GM18517 (cell line): ENCODE data around the gene ENPP7.

Experiments
- ATAC-seq: cut with Tn5 transposase; IDR thresholded peaks from one replicate; pipeline ENCODE4 v1.9.1; 2021; ENCODE audit warnings: mild to moderate bottlenecking, moderate library complexity; ENCODE audit not compliant: unreplicated experiment

Gene ENPP7

DNA sequence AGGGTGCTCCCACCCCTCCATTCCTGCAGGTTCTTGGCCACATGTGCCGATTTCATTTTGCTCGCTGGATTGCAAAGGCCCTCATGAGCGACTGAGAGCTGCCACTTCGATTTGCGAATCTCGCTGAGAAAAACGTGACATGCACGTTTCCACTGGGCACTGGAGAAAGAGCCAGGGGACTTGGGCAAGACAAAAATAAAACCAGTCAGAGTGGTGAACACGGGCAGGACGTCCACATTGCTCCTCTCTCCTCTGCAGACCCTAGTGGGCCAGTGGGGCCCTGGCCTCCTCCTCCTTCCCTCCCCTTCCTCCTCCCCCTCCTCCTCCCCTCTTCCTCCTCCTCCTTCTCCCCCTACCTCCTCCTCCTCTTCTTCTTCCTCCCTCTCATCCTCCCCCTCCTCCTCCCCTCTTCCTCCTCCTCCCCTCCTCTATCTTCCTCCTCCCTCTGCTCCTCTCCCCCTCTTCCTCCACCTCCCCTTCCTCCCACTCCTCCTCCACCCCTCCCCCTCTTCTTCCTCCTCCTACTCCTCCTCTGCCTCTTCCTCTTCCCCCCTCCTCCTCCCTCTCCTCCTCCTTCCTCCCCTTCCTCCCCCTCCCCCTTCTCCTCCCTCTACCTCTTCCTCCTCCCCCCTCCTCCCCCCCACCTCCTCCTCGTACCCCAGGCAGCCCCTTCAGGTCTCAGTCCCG lies 28.1 kb upstream of the ENPP7 start:
- no peak for ATAC-seq

DNA sequence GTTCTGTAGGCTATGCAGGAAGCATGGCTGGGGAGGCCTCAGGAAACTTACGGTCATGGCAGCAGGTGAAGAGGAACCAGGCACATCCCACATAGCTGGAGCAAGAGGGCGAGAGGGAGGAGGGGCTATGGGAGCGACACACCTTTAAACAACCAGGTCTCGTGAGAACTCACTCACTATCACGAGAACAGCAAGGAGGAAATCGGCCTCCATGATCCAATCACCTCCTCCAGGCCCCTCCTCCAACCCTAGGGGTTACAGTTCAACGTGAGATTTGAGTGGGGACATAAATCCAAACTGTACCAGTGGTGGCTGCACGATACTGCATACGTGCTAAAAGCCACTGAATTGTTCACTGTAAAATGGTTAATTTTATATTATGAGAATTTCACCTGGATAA lies 26.1 kb upstream of the ENPP7 start:
- ATAC-seq = no peak

DNA sequence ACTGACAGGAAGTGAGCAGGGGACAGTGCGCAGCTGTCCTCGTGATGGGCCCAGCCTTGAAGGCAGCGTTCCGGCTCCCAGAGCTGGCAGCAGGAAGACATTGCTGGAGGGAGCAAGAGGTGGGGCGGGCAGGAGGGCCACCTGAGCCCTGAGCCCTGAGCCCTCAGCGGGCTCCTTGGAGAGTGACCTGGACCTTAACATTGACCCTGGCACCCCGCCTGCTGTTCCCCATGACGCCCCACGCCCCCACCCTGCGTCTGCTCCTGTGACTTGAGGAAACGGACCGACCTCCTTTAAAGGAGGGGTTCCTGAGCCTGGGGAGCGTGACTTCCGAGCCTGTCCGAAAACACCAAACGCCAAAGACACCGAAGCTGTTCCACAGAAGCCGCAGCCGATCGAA lies 25.1 kb upstream of the ENPP7 start:
- ATAC-seq = no peak

DNA sequence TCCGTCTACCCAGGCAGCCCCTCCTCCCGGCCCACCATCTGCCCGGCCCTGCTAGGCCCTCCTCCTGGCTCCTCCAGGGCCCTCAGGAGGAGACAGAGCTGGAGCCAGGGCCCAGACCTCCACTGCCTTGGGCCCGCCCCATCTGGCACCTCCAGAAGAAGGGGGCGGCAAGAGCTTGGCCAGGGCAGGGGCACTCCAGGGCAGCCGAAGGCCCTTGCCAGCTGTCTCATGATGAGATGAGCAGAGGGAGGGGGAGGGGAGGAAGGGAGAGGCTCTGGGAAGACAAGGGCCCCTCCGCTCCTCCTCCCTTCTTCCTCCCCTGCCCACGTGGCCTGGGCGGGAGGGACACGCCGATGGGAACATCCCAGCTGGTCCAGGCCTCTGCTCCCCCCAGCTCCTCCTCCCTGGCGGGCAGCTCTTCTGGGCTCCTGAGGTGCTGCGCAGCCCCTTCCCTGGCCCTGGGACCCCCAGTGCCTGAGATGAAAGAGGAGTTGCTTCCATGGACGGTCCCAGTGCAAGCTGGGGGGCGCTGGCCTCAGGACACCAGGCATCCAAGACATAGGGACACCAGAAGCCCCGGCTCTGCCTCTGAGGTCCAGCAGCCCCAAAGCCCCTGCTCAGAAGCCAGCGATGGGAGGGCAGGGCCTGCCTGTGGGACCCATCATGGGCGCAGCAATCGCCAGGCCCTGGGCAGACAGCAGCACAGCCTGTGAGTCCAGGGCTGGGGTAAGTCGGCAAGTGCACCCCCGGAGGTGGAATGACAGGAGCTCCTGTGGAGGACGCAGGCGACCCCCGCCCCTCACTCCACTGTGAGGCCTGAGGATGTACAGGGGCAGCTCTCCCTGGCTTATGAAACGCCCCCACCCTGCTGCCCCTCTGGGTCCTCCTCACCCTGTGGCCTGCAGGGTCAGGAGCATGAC lies 23.6 kb upstream of the ENPP7 start:
- no peak for ATAC-seq

DNA sequence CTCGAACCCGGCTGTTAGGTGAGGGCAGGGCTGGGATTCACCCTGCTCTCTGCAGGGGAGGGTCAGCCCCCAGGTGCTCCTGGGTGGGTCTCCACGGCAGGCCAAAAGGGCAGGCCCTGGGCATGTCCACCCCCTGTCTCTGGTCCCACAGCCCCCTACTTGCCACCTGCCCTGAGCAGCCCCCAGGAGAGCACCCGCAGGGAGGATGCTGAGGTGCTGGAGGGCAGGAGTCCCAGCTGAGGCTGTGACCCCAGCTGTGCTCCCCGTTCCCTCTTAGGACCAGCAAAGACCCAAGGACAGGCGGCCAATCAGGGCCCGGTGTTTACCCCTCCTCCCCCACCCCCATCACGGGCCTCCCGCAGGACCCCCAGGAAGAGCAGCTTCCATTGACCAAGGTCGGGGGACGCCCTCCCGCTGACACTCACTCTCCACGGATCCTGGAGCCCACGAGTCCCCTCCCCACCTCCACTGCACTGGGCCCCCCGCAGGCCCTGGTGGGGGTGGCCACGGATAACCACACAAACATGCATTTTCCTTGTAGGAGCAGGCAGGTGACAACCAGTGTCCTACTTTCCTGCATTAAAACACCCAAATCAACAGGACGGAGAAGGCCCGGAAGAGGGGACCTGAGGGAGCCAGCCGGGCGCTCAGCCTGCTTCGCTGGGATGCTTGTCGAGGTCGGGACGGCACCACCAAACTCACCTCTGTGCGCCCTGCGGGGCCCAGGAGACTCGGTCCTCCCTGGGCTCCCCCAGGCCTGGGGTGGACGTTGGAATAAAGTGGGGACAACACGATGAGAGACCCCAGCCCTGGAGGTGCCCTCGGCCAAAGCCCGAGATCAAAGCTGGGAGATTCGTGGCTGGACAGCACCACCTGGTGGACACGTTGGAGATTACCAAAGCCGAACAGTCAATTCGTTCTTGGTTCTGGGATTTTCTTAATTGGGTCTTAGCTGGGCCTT lies 22.5 kb upstream of the ENPP7 start:
- ATAC-seq = no peak

DNA sequence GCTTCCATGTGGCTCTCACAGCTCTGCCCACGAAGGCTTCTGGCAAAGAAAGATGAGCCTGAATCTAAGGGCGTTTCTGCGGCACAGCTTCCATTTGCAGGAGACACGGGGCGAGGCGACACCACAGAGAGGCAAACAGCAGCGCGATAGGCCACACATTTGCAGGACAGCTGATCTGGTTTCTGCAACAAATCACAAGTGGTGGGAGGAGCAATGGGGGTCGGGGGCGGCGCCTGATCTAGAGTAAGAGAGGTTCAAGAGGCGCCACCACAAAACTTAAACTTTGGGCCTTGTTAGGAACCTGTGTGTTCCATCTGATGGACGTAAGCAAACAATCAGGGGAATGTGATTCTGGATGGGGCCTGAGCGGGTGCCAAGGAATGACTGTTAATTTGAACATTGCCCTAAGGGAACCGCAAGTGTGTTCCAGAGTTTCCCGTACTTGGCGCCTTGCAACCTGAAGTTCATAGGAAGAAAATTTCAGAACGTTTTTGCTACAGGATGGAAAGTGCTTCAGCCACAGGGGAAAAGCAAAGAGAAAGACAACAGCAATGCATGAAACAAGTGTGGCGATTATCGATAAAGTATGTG lies 18.9 kb upstream of the ENPP7 start:
- ATAC-seq = no peak

DNA sequence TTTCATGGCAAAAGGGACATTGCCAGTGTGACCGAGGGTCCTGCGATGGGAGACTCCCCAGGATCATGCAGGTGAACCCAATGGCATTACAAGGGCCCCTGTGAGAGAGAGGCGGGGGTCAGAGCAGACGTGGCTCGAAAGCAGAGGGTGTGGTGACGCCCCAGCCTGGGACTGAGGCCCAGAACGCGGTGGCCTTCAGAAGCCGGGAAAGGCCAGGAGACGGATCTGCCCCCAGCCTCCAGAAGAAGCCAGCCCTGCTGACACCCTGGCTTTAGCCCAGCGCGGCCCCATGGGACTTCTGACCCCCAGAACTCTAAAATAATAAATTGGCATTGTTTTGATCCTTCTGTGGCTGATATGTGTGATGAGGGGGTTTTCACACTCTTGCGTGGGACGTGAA lies 17.4 kb upstream of the ENPP7 start:
- no peak for ATAC-seq

DNA sequence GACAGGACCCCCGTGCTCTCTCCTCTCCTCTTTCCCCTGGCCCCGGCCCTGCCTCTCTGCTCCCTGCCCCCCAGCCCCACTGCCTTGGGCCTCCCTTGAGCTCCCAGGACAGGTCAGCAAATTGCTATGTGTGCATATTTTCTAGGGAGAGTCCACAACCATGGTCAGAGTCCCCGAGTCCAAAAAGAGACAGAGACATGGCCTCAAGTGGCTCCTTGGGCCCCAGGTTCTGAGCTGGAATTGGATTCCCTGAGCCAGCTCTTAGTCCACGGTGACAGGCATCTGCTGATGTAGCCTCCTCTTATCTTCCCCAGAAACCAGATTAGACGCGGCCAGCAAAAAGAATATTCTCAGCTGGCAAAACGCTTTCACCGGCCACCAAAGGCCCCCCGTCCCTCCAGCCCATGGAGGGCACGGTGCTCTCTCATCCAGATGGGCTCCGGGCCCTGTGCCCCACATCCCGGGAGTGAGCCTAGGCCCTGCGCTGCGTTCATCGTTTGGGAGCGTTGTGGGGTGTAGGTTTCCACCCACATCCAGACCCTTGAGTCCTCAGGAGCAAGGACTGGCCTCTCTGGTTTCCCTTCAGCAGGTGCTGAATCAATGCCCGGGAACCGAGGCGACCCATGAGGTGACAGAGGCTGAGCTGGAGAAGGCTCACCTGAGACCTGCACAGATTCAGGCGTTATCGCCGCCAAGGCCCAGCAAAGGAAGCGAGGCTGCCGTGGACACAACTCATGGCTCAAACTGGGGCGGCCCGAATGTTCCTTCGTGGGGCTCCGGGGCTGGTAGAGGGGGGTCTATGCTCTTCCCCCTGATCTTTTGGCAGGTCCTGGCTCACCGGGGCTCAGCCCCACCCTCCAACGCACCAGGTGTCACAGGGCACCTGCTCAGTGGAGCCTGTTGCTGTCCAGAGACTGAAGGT lies 16.3 kb upstream of the ENPP7 start:
- ATAC-seq = no peak

DNA sequence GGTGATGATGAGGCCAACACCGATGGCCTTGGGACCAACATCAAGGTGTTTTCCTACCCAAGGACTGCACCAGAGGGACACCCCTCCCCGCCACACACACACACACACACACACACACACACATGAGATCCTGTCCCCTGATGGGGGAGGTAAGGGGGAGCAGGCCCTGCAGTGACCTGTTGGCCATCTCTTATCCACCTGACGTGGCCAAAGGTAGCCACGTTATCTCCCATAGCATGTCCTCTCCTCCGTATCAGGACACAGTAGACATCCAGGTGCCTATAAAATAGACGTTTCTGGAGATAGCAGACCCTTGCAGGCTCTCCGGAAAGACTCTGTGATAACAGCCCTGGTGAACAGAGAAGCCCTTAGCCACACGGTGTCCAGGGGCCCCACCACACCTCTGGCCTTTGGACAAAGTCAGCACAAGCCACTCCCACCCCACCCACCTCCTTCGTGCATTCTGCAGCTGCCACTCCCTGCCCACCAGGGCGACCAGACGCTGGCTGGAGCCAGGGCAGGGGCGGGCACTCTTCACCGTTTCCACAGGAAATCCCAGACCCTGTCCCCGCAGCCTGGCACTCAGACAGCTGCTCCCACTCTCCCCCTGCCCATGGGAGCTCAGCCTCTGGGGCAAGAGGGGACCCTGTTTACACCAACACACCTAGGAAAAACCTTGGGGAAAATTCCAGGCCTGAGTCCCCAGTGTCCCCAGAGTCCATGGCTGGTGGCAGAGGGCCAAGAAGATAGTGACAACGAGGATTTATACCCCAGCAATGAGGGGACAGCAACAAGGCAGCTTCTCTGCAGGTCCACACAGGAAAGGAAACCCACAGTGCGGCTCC lies 15.4 kb upstream of the ENPP7 start:
- ATAC-seq = no peak

DNA sequence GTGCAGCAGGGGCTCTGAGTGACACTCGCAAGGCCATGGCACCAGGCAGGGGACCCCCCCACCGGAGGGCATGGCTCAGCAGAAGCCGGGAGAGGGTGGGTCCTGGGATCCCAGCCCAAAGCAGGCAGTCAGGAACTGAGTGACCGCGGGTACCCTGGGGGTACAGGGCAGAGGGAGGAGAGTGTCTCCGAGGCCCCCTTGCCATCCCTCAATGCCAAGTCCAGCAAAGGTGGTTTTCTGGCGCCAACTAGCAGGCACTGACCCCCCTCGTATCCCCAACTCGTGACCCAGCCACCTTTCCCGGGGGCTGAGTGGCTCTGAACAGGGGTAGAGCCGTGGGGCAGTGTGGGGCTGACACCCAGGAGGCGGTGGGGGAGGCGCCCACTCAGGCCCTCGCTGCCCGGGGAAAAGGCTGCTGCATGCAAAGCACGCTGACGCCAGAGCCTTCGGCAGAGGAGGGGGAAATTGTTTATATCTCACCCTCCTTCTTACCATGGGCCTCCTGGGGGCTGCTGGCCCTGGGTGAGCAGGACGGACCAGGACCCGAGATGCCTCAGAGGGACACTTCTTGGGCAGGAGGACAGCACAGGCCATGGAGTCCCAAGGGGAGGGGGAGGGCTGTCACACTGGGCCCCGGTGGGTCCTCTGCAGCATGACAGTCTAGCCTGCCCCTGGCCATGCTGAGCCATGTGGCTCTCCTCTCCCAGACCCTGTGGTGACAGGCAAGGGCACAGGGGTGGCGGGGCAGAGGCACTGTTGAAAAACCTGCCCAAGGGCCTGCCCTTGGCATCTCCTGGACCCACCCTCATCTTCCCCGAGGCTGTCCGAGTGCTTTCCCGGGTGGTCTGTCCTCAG lies 14.6 kb upstream of the ENPP7 start:
- ATAC-seq = no peak

DNA sequence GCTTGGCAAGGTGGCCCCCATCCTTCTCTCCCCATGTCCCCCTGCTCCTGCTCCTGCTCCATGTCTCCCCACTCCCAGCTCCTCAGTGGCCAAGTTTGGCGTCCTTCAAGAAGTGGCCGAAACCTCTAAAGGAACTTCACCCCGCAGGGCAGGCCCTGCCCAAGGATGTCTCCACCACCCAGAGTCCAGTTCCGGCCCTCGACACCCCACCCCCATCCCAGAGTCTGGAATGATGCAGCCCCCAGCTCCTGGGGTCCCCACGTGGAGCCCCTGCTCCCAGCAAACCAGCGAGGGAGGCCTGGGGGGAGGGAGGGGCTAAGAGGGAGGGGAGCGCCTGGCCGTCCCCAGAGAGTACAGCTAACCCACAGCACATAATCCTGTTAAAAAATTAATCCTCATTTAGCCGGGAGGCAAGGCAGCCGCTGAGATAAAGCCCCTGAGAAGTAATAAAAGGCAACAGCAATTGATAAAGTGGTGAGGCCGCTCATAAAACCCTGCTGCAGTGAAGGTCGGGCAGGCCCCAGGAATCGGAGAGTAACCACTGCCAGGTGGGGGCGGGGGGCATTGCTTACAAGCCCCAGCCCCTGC lies 9.9 kb upstream of the ENPP7 start:
- no peak for ATAC-seq

DNA sequence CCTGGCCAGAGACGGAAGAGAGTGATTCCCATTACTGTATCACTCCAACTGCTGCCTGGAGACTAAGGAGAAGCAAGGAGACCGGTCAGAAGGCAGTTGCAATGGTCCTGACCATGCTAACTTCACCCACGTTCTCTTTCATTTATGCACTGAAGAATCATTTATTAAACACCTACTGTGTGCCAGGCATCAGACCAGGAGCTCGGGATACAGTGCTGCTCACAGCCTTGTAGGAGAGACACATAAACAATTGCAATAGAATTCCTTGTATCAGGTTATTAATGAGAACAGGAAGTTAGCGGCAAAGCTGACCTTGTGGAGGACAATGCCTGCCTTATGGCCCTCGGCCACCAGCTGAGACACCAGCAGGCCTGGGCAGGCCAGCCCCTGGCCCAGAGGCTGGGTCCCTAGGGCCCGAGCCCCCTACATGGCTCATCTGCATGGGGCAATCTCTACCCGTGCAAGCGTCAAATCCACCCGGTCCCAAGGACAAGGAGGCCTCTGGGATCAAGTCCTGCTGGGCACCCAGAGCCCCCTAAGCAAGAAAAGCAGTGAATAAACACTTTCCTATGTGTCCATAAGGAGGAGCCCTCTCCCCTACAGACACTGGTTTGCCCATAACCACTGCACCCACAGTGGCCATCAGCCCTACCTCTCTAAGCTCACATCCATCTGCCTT lies 8.6 kb upstream of the ENPP7 start:
- no peak for ATAC-seq

DNA sequence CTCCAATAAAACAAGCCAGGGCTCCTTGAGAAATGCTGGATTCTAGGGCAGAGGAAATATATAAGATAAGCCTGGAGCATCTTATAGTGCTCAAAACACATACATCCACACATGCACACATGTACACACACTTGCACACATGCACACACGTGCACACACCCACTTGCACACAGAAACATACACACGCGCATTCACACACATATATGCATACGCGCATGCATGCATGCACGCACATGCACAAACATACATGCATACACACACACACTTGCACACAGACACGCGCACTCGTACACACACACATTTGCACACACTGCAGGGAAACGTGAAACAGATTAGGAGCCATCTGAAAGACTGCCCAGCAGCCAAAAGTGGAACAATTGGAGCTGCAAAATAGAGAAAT lies 8.0 kb upstream of the ENPP7 start:
- ATAC-seq = no peak

DNA sequence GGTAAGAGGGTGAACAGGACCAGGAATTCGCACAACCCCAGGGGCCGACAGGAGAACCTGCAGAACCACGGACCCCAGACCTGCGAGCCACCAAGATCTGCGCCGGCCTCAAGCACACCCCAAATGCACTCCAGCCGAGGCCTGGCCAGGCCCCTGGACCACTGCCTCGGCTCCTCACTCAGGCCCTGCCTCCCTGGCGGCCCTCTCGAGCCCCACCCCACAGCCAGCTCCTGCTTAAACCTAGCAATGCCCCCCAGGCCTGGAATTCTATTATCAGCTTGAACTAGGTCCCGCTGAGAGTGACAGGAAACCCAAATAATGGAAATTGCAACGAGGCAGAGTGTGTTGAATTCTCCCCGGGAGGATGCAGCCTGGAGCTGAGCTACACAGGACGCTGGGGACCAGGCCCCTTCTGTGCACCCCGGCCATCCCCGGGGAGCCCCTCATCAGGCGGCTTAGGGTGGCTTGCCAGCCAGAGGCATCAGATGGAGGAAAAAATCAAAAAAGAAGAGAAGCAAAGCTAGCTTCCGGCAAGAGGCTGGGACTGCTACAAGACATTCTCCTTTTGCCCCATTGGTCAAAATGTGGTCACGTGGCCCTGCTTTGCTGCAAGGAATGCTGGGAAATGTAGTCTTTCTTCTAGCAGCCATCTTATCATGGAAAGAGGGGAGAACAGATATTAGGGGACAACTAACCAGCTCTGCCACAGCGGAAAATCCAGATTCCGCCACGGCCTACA lies 2.4 kb upstream of the ENPP7 start:
- peak; percentile 65 for ATAC-seq

DNA sequence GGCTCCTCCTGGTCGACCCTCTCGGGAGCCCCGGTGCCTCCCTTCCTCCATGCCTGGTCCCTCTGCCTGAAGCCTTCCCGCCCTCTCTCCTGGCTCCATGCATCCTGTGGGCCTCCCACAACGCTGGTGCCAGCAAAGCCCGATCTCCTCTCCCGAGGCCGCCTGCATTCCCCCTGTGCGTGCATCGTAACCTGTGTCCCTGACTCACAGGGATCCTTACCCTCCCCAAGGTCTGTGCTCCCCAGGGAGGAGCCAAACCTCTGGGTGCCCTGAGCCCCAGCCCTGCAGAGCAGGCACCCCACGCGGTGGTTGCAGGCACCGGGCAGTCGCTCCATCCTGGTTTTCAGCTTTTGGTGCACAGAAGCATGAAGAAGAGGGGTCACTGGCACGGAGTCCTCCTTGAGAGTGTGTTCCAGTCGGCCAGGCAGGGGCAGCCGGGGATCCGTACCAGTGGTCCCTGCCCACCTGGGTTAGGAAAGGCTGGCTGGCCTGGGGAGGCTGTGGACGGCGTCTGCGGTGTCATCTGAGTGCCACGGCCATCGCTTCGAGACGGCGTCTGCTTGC lies 1.8 kb upstream of the ENPP7 start:
- no peak for ATAC-seq

DNA sequence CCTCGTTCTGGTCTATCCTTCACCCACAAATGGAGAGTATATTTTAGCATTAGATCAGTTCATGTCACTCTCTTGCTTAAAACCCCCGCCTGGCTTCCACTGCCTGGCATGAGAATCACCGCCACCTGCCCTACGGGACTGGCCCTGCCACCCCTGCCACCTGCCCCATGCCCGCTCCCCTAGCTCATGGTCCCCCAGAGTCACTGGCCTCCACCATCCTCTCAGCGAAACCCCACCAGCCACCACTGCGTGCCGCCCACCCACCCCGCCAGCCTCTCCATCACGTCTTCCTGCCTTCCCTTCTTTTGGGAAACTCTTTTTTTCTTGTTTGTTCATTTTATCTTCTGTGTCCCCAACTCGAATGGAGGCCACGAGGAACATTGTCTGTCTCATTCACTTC lies 982 bp upstream of the ENPP7 start:
- ATAC-seq = no peak
